IMR-90 (cell line): ENCODE data around the gene CD99. TPM values are rescaled to one million over a fixed set of nuclear protein-coding genes. Genes with fewer than 3 reads are reported as not detected.
"Not testable (repeated sequence)": the region's sequence is repeated elsewhere in the genome, so short reads cannot be mapped to it uniquely, and the experiment has no call there.

ENCODE experiments used
- ATAC-seq: fragments of 200-7000 bp; cut with Tn5 transposase; 2 replicates; pipeline ENCODE4 v1.9.1; 2020; ENCODE audit warnings: low read depth, mild to moderate bottlenecking, moderate library complexity
- BruUV-seq: library from RNA; stranded (reverse); fragments of 400-500 nt; replicated peaks from 2 replicates; lab custom pipeline; 2021; lab: Mats Ljungman, UMichigan
- CTCF ChIA-PET: fragments of 300-600 bp; formaldehyde crosslinking; extraction: SDS; loops from one replicate; lab custom pipeline; 2021; ENCODE audit warnings: antibody characterized with exemption; lab: Yijun Ruan, JAX
- POLR2A ChIA-PET: fragments of 300-600 bp; sonication (Branson Sonifier 250); formaldehyde crosslinking; loops from one replicate; lab custom pipeline; 2022; ENCODE audit warnings: antibody characterized with exemption; ENCODE audit not compliant: unreplicated experiment; lab: Charles Lee
- DNase-seq: peaks from one replicate; pipeline ENCODE4 v3.0.0; 2013
- H2AFZ ChIP-seq: replicated peaks from 2 replicates; pipeline ENCODE3; 2013; ENCODE audit warnings: low read length, mild to moderate bottlenecking; ENCODE audit not compliant: poor library complexity
- H2AK5ac ChIP-seq: 2 replicates; pipeline ENCODE4 v1.6.1; 2013; ENCODE audit warnings: low read depth, low read length, inconsistent platforms
- H2AK9ac ChIP-seq: replicated peaks from 2 replicates; pipeline ENCODE3; 2013; ENCODE audit warnings: mild to moderate bottlenecking, low read depth, low read length, moderate library complexity; ENCODE audit not compliant: poor library complexity
- H2BK120ac ChIP-seq: 2 replicates; pipeline ENCODE4 v1.6.1; 2013; ENCODE audit warnings: low read depth, low read length, inconsistent platforms
- H2BK15ac ChIP-seq: 3 replicates; pipeline ENCODE4 v1.6.1; 2013; ENCODE audit warnings: low read depth, low read length, inconsistent platforms
- H2BK20ac ChIP-seq: 2 replicates; pipeline ENCODE4 v1.6.1; 2013; ENCODE audit warnings: low read depth, mild to moderate bottlenecking, inconsistent platforms, low read length, moderate library complexity
- H2BK5ac ChIP-seq: 2 replicates; pipeline ENCODE4 v1.6.1; 2013; ENCODE audit warnings: mild to moderate bottlenecking, low read depth, low read length, inconsistent platforms; ENCODE audit not compliant: poor library complexity, severe bottlenecking
- H3K14ac ChIP-seq: replicated peaks from 2 replicates; pipeline ENCODE4 v1.6.1; 2013; ENCODE audit warnings: low read depth, low read length, inconsistent platforms
- H3K18ac ChIP-seq: 2 replicates; pipeline ENCODE4 v1.6.1; 2013; ENCODE audit warnings: low read depth, low read length, control low read depth
- H3K23ac ChIP-seq: 2 replicates; pipeline ENCODE4 v1.6.1; 2013; ENCODE audit warnings: low read depth, low read length, inconsistent platforms
- H3K27ac ChIP-seq: 2 replicates; pipeline ENCODE4 v1.5.1; 2013; ENCODE audit warnings: mild to moderate bottlenecking, control low read depth, low read length; ENCODE audit not compliant: insufficient read depth
- H3K27me3 ChIP-seq: 2 replicates; pipeline ENCODE4 v1.6.1; 2013; ENCODE audit warnings: low read length; ENCODE audit not compliant: control insufficient read depth, insufficient read depth
- H3K36me3 ChIP-seq: 2 replicates; pipeline ENCODE4 v1.6.1; 2013; ENCODE audit warnings: low read length, mixed read lengths; ENCODE audit not compliant: control insufficient read depth, insufficient read depth
- H3K4ac ChIP-seq: 2 replicates; pipeline ENCODE4 v1.6.1; 2013; ENCODE audit warnings: low read depth, low read length, inconsistent platforms
- H3K4me1 ChIP-seq: 2 replicates; pipeline ENCODE4 v1.6.1; 2013; ENCODE audit warnings: low read length, mixed read lengths; ENCODE audit not compliant: control insufficient read depth, insufficient read depth
- H3K4me2 ChIP-seq: 2 replicates; pipeline ENCODE4 v1.6.1; 2013; ENCODE audit warnings: low read depth, mild to moderate bottlenecking, control low read depth, low read length, moderate library complexity
- H3K4me3 ChIP-seq: 2 replicates; pipeline ENCODE4 v1.5.1; 2013; ENCODE audit warnings: low read depth, mild to moderate bottlenecking, control low read depth, low read length, moderate library complexity; ENCODE audit not compliant: insufficient read depth
- H3K56ac ChIP-seq: 2 replicates; pipeline ENCODE4 v1.6.1; 2013; ENCODE audit warnings: low read length, inconsistent platforms; ENCODE audit not compliant: insufficient read depth; ENCODE audit errors: extremely low read depth
- H3K79me1 ChIP-seq, 2 experiments: 2 replicates each; pipeline ENCODE4 v1.6.1; 2013; ENCODE audit warnings: low read length in 2 of 2, inconsistent platforms in 1 of 2, low read depth in 1 of 2
- H3K9ac ChIP-seq: 2 replicates; pipeline ENCODE4 v1.6.1; 2013; ENCODE audit warnings: low read depth, low read length, control low read depth
- H3K9me1 ChIP-seq: 2 replicates; pipeline ENCODE4 v1.6.1; 2013; ENCODE audit warnings: low read length, inconsistent platforms; ENCODE audit not compliant: insufficient read depth
- H3K9me3 ChIP-seq: 2 replicates; pipeline ENCODE4 v1.6.1; 2013; ENCODE audit warnings: low read length; ENCODE audit not compliant: control insufficient read depth, insufficient read depth
- H4K20me1 ChIP-seq: 2 replicates; pipeline ENCODE4 v1.6.1; 2013; ENCODE audit warnings: low read length, inconsistent platforms; ENCODE audit not compliant: insufficient read depth
- H4K5ac ChIP-seq: 2 replicates; pipeline ENCODE4 v1.6.1; 2013; ENCODE audit warnings: mild to moderate bottlenecking, low read depth, low read length, control low read depth
- H4K8ac ChIP-seq, 2 experiments: 2 replicates each; pipeline ENCODE4 v1.6.1; 2013; ENCODE audit warnings: low read depth in 2 of 2, low read length in 2 of 2, control low read depth in 1 of 2, inconsistent platforms in 1 of 2
- H4K91ac ChIP-seq: 2 replicates; pipeline ENCODE4 v1.6.1; 2013; ENCODE audit warnings: low read depth, low read length, inconsistent platforms; ENCODE audit not compliant: insufficient read depth
- WGBS, 2 experiments: methylation state at CpG; one replicate each; pipeline versions ENCODE4 v1.1.5 to v1.1.7; 2013; ENCODE audit warnings: missing lambda C conversion rate in 2 of 2; ENCODE audit not compliant: insufficient read length in 1 of 2; ENCODE audit errors: extremely low coverage in 2 of 2; 5-methylcytosine and 5-hydroxymethylcytosine counted together
- dilution Hi-C: fragments of 300-500 bp; cut with HindIII; formaldehyde crosslinking; loops from one replicate; pipeline ENCODE4 v1.14.3; 2018; ENCODE audit warnings: low sequenced_read_pairs; ENCODE audit not compliant: unreplicated experiment
- in situ Hi-C: fragments of 300-500 bp; cut with MboI; formaldehyde crosslinking; loops from 3 replicates; pipeline ENCODE4 v1.14.3; 2019; ENCODE audit warnings: low sequenced_read_pairs, inconsistent platforms, mixed read lengths
- intact Hi-C: fragments of 100-400 bp; cut with micrococcal nuclease; formaldehyde crosslinking; loops from 2 replicates; pipeline ENCODE4 v1.10.0; 2022
- polyA plus RNA-seq, 3 experiments: library from polyadenylated mRNA; depleted of rRNA; stranded (reverse); fragments of >200 nt; gene quantifications; 2 replicates each; pipeline ENCODE4 v1.2.3, GENCODE V29; 2012; ENCODE audit warnings: low replicate concordance in 1 of 3
- total RNA-seq: library from RNA; depleted of rRNA; stranded (reverse); fragments of >200 nt; gene quantifications from 2 replicates; pipeline ENCODE4 v1.2.3, GENCODE V29; 2012

The CD99 gene
- total and polyA plus RNA-seq, 2 of the 4 experiments (the other 2 are of a cell fraction), result 102 to 369 TPM

- H3K23ac ChIP-seq, H2BK15ac ChIP-seq, H4K91ac ChIP-seq, H4K5ac ChIP-seq, H3K4me1 ChIP-seq, intact Hi-C loops, H2BK5ac ChIP-seq, CTCF ChIA-PET, H2BK20ac ChIP-seq, dilution Hi-C loops, DNase-seq, H3K9me1 ChIP-seq, in situ Hi-C loops, H4K20me1 ChIP-seq, H2BK120ac ChIP-seq, H3K79me1 ChIP-seq, H3K4me2 ChIP-seq, H3K27me3 ChIP-seq, H2AFZ ChIP-seq, H4K8ac ChIP-seq, H3K9me3 ChIP-seq, ATAC-seq, POLR2A ChIA-PET, H2AK9ac ChIP-seq, H3K56ac ChIP-seq, H3K18ac ChIP-seq, H3K36me3 ChIP-seq, BruUV-seq, H3K9ac ChIP-seq, H3K27ac ChIP-seq, H2AK5ac ChIP-seq, H3K4me3 ChIP-seq, H3K14ac ChIP-seq, H3K4ac ChIP-seq: not testable (repeated sequence)
- 69% methylated on average over 3 of the region's 12 CpGs; no CpG with 5 or more reads in 1 of the 2 experiments for WGBS, 2 experiments
Observed at GRCh38 chrX:2780472-2781225, 89.6 kb downstream of the CD99 start.
